Smooth muscle cell (in vitro differentiated cells): ENCODE results near the gene CHAC1. TPM values are rescaled to one million over a fixed set of nuclear protein-coding genes. Genes with fewer than 3 reads are reported as not detected.

Experiments
- DNase-seq: peaks from one replicate; lab custom pipeline; 2025; ENCODE audit not compliant: unreplicated experiment; lab: John Stamatoyannopoulos, UW
- H2AFZ ChIP-seq: fragments of 200-600 bp; sonication (generic); 2 replicates; pipeline ENCODE4 v1.6.0; 2016; ENCODE audit warnings: antibody characterized with exemption, low read depth, mild to moderate bottlenecking
- H3F3A ChIP-seq: fragments of 200-600 bp; sonication (generic); 2 replicates; pipeline ENCODE4 v1.6.0; 2017; ENCODE audit warnings: antibody characterized with exemption, low read depth
- H3K27ac ChIP-seq: fragments of 200-600 bp; sonication (generic); 2 replicates; pipeline ENCODE4 v1.5.1; 2016; ENCODE audit warnings: low read depth, mild to moderate bottlenecking
- H3K27me3 ChIP-seq: fragments of 200-600 bp; sonication (generic); 2 replicates; pipeline ENCODE4 v1.6.1; 2016; ENCODE audit warnings: low read depth, mild to moderate bottlenecking
- H3K36me3 ChIP-seq: fragments of 200-600 bp; sonication (generic); 2 replicates; pipeline ENCODE4 v1.5.1; 2016; ENCODE audit warnings: low read depth
- H3K4me1 ChIP-seq: fragments of 200-600 bp; sonication (generic); 2 replicates; pipeline ENCODE4 v1.5.1; 2016; ENCODE audit warnings: low read depth
- H3K4me2 ChIP-seq: fragments of 200-600 bp; sonication (generic); 2 replicates; pipeline ENCODE4 v1.6.0; 2016; ENCODE audit warnings: mild to moderate bottlenecking
- H3K4me3 ChIP-seq: fragments of 200-600 bp; sonication (generic); 2 replicates; pipeline ENCODE4 v1.5.1; 2016; ENCODE audit warnings: mild to moderate bottlenecking
- H3K79me2 ChIP-seq: fragments of 200-600 bp; sonication (generic); 2 replicates; pipeline ENCODE4 v1.6.0; 2016; ENCODE audit warnings: low read depth, mild to moderate bottlenecking
- H3K9ac ChIP-seq: fragments of 200-600 bp; sonication (generic); 2 replicates; pipeline ENCODE4 v1.6.0; 2016; ENCODE audit warnings: low read depth
- H3K9me3 ChIP-seq: fragments of 200-600 bp; sonication (generic); replicated peaks from 2 replicates; pipeline ENCODE4 v1.5.1; 2016; ENCODE audit warnings: low read depth
- H4K20me1 ChIP-seq: fragments of 200-600 bp; sonication (generic); 2 replicates; pipeline ENCODE4 v1.6.0; 2016; ENCODE audit warnings: low read depth
- CTCF ChIP-seq: fragments of 200-600 bp; sonication (generic); IDR thresholded peaks from 2 replicates; pipeline ENCODE4 v1.5.1; 2017; ENCODE audit warnings: borderline replicate concordance, mild to moderate bottlenecking, antibody characterized with exemption; ENCODE audit not compliant: insufficient read depth, poor library complexity, severe bottlenecking
- WGBS: methylation state at CpG from one replicate; pipeline ENCODE4 v1.1.7; 2016; ENCODE audit warnings: low lambda C conversion rate; 5-methylcytosine and 5-hydroxymethylcytosine counted together
- polyA plus RNA-seq: library from polyadenylated mRNA; unstranded; fragments of >200 nt; fragmentation: Nextera tagmentation; extraction: Ambion mirVana; gene quantifications from 2 replicates; pipeline ENCODE4 v1.2.1, GENCODE V29; 2016
- total RNA-seq: library from RNA; depleted of rRNA; stranded (reverse); fragments of >200 nt; gene quantifications from 2 replicates; pipeline ENCODE4 v1.2.3, GENCODE V29; 2014

CHAC1 gene
- total and polyA plus RNA-seq, 2 experiments from 2014 or later: 29.6 to 31.5 TPM

- no peaks in the 10 kb centered on the region for H3K36me3 ChIP-seq
- H3K79me2 ChIP-seq: no peaks in the 10 kb centered on the region
- H3K27ac ChIP-seq: no peak overlapping the region
- no peaks in the 10 kb centered on the region for H3K4me1 ChIP-seq
- no peak overlapping the region for H2AFZ ChIP-seq
- no peak overlapping the region for H3K9ac ChIP-seq
- H3K4me2 ChIP-seq: no peak overlapping the region
- H3K27me3 ChIP-seq: peaks cover 14% of the 10 kb centered on the region
- WGBS: 82% methylated on average over 15 of the region's 15 CpGs
- no peak for DNase-seq
- H3K4me3 ChIP-seq: no peak overlapping the region
- H3F3A ChIP-seq: no peaks in the 10 kb centered on the region
- no peaks in the 10 kb centered on the region for H3K9me3 ChIP-seq
- no peaks in the 10 kb centered on the region for H4K20me1 ChIP-seq
- TF ChIP-seq CTCF: no peak
Measured at GRCh38 chr15:40918146-40918798, 35.0 kb upstream of the CHAC1 start.

GRCh38 chr15:40918799-40919392 lies 34.4 kb upstream of the CHAC1 start:
- H3K27me3 ChIP-seq: peaks cover 20% of the 10 kb centered on the region
- H3K9ac ChIP-seq: no peak overlapping the region
- no peak overlapping the region for H3K4me3 ChIP-seq
- no peaks in the 10 kb centered on the region for H3K4me1 ChIP-seq
- H3K27ac ChIP-seq: no peak overlapping the region
- no peaks in the 10 kb centered on the region for H3K79me2 ChIP-seq
- no peak overlapping the region for H2AFZ ChIP-seq
- no peaks in the 10 kb centered on the region for H3F3A ChIP-seq
- H3K36me3 ChIP-seq: no peaks in the 10 kb centered on the region
- no peaks in the 10 kb centered on the region for H4K20me1 ChIP-seq
- H3K4me2 ChIP-seq: no peak overlapping the region
- no peaks in the 10 kb centered on the region for H3K9me3 ChIP-seq
- no peak for TF ChIP-seq CTCF
- WGBS: 81% methylated on average over 19 of the region's 19 CpGs
- no peak for DNase-seq

- Histone ChIP-seq H3K27ac (no peak overlapping the region), H3K79me2 (no peaks in the 10 kb centered on the region), H3K27me3 (peaks cover 52% of the 10 kb centered on the region), H3K9me3 (no peaks in the 10 kb centered on the region), H3K4me2 (no peak overlapping the region), H3F3A (no peaks in the 10 kb centered on the region), H3K36me3 (no peaks in the 10 kb centered on the region), H2AFZ (no peak overlapping the region), H3K9ac (no peak overlapping the region), H3K4me1 (peaks cover 13% of the 10 kb centered on the region), H4K20me1 (no peaks in the 10 kb centered on the region), H3K4me3 (no peak overlapping the region)
- WGBS: 71% methylated on average over 5 of the region's 5 CpGs
- no peak for DNase-seq
- no peak for TF ChIP-seq CTCF
Measured at GRCh38 chr15:40921949-40922607, 31.2 kb upstream of the CHAC1 start.
